HG03139 (cell line): Measurements from ENCODE around the gene SNAPC1.

Experiments used
- ATAC-seq: cut with Tn5 transposase; IDR thresholded peaks from one replicate; pipeline ENCODE4 v1.9.1; 2021; ENCODE audit not compliant: unreplicated experiment

SNAPC1 gene

DNA sequence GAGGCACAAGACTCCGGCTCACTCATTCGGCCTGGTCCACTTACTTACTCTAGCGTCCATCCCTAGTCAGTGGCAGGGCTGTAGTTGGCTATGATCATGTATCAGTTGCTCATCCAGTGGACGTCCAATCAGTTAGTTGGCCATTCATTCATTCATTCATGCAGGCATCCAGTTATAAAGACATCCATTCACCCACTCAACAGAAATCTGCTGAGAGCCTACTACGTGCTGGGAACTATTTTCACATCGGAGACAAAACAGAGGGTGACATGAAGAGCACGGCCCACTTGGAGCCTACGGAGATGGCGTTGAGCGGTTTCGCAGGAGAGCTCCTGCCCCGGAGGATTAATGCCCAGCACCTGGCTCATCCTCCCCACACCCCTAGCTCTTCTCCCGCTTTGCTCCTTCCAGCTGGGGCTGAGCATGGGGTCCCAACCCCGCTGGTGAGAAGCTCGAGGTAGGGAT is 49.7 kb downstream of the SNAPC1 start:
- no peak for ATAC-seq

GRCh38 chr14:61812347-61813095 is 50.3 kb downstream of the SNAPC1 start, which contains the start of gene SYT16:
TSS of gene SYT16 (plus strand) at chr14:61812703.
- no peak for ATAC-seq

DNA sequence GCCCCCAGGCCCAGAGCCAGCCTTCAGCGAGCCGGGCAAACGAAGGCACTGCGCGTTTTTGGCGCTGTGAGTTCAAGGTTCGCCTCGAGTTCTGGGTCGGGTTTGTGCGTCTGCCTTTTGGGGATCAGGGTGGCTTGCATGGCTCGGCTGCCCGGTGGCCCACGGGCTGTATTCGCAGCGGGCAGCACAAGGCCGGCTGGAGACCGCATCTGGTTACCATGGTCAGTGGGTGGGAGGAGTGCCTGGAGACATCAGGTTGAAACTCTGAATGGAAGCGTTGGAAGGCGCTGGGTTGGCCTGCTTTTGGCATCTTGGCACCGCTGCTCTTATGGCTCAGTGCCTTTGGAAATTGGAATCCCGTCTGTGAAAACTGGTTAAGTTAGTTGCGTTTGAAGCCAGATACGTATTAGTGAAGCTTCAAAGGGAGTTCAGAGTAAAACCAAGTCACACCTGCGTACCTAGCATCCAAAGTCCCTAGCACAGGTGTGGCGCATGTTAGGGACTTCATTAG is 50.9 kb downstream of the SNAPC1 start:
- no peak for ATAC-seq

GRCh38 chr14:61822458-61822857 is 60.2 kb downstream of the SNAPC1 start:
- no peak for ATAC-seq

DNA sequence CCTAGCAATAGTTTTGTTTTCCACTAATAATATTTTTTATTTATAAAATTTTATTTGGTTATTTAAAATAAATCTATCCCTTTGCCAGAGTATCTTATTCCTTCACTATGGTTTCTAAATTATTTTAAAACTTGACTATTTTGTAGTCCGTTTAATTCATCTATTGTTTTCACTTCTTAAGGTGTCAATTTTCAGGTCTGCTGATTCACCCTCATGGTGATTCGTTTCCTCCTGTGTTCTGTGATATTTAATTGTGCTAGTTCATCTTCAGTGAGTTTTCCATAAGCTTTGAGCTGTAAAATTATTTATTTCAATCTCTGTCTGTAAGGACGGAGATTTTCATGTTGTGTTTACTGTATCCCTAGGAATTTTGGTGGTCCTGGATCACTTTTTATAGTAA is 70.6 kb downstream of the SNAPC1 start:
- no peak for ATAC-seq

DNA sequence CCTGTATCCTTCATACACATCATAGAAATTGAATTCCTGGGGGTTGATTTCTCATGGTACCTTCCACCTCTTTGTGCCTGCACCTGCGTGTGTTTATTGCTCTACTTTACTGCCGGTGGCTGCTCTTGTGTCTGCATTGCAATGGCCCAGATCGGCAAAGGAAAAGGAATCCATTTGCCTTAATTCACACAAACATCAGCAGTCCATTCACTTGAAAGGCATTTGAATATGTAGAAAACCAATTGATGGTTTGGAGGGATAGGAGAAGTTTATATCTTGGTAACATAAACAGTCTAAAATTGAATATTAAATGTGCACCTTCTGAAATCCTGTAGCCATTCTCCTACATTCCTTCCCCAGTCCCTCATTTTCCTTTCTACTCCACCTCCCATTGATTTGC is 74.0 kb downstream of the SNAPC1 start:
- no peak for ATAC-seq

DNA sequence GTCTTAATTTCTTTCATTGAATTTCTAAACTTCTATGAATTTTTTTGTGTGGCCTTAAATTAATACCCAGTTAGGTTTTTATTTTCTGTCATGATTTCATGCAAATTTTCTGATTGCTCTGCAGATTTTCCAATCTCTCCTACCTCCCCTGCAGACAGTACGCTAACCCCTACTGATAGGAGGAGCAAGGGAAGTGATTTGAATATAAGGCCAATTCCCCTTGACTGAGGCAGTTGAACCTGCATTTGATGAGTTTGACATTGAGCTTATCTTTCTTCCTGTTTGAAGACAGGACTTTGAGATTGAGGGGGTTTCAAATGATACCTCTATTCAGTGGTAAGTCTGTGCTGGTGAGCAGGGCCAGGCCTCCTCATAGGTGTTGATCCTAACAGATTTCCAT is 74.6 kb downstream of the SNAPC1 start:
- no peak for ATAC-seq

GRCh38 chr14:61837336-61838229 is 75.4 kb downstream of the SNAPC1 start:
- no peak for ATAC-seq

- no peak for ATAC-seq
Measured at GRCh38 chr14:61838661-61839245, 76.5 kb downstream of the SNAPC1 start.

DNA sequence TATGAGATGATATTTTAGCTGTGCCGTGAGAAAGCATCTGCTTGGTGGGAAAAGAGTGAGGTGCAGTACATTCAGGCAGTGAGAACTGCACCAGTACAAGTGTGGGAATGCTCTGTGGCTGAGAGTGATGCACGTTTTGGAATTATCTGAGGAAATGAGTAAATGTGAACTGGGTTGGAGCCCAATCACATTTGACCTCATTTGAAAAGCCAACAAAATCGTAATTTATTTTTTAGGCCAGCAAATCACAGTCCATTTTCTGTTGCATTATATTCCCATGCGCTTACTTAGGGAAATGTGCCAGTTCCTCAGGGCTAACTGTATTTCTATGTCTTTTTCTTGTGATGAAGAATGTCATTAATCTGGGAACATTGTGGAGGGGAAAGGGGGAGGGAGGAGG is 77.3 kb downstream of the SNAPC1 start:
- no peak for ATAC-seq

- ATAC-seq = no peak
Measured at GRCh38 chr14:61841145-61841544, 78.9 kb downstream of the SNAPC1 start.
